ENCODE measurements around the gene UCHL3. TPM values are rescaled to one million over a fixed set of nuclear protein-coding genes. Genes with fewer than 3 reads are reported as not detected.
A peak's percentile ranks its signal among the peaks of the same experiment; 100 is the strongest.

UCHL3 gene
- total and polyA plus RNA-seq, 8 donors = 20.5 to 27.1 (median 22.7) TPM

GRCh38 chr13:75558145-75558840, 8.7 kb downstream of the UCHL3 start:
- no peak for ATAC-seq
- Histone ChIP-seq H3K27me3 (no peaks in the 10 kb centered on the region), H3K36me3 (peaks cover 0 to 26% of the 10 kb centered on the region in 2 donors), H3K27ac (no peak overlapping the region), H3K4me1 (no peaks in the 10 kb centered on the region), H3K9me3 (no peaks in the 10 kb centered on the region), H3K4me3 (no peak overlapping the region)
- intact Hi-C loops (cut with DNase I) = no loop called here
- TF ChIP-seq CTCF (IDR thresholded peaks at IDR 0.05) = no peak
- no peak for DNase-seq

- H3K9me3 ChIP-seq = no peaks in the 10 kb centered on the region
- H3K36me3 ChIP-seq = peaks cover 0 to 81% of the 10 kb centered on the region in 2 donors
- no peaks in the 10 kb centered on the region for H3K4me1 ChIP-seq
- ATAC-seq (no peak), DNase-seq (peak in 2 of 4 donors; percentile 9 to 13)
- TF ChIP-seq CTCF (IDR thresholded peaks at IDR 0.05) = peak in 1 of 2 donors; percentile 16
- no peaks in the 10 kb centered on the region for H3K27me3 ChIP-seq
- intact Hi-C loops (cut with DNase I) = no loop called here
- no peak overlapping the region for H3K4me3 ChIP-seq
- no peak overlapping the region for H3K27ac ChIP-seq
Observed at GRCh38 chr13:75566658-75567057, 17.1 kb downstream of the UCHL3 start.

GRCh38 chr13:75569576-75569975, 20.0 kb downstream of the UCHL3 start:
- no peak for ATAC-seq
- TF ChIP-seq CTCF (IDR thresholded peaks at IDR 0.05) = no peak
- H3K36me3 ChIP-seq = peaks cover 0 to 78% of the 10 kb centered on the region in 2 donors

GRCh38 chr13:75579529-75579928, 29.9 kb downstream of the UCHL3 start:
- no peaks in the 10 kb centered on the region for H3K27me3 ChIP-seq
- intact Hi-C loops (cut with DNase I) = no loop called here
- peaks cover 0 to 3% of the 10 kb centered on the region in 2 donors for H3K9me3 ChIP-seq
- H3K27ac ChIP-seq = no peak overlapping the region
- no peaks in the 10 kb centered on the region for H3K4me1 ChIP-seq
- peaks cover 0 to 33% of the 10 kb centered on the region in 2 donors for H3K36me3 ChIP-seq
- H3K4me3 ChIP-seq = no peak overlapping the region
- DNase-seq (no peak), ATAC-seq (no peak)
- TF ChIP-seq CTCF (IDR thresholded peaks at IDR 0.05) = no peak

More at GRCh38 chr13:75569576-75569975, 20.0 kb downstream of the UCHL3 start:
- Histone ChIP-seq H3K4me3 (no peak overlapping the region), H3K9me3 (no peaks in the 10 kb centered on the region), H3K27me3 (no peaks in the 10 kb centered on the region), H3K4me1 (no peaks in the 10 kb centered on the region), H3K27ac (no peak overlapping the region)
- DNase-seq = no peak
- intact Hi-C loops (cut with DNase I) = no loop called here

GRCh38 chr13:75581874-75582640, 32.5 kb downstream of the UCHL3 start:
- peaks cover 0 to 5% of the 10 kb centered on the region in 2 donors for H3K9me3 ChIP-seq
- ATAC-seq (no peak), DNase-seq (no peak)
- intact Hi-C loops (cut with DNase I) = no loop called here
- H3K36me3 ChIP-seq = peaks cover 0 to 15% of the 10 kb centered on the region in 2 donors
- no peak overlapping the region for H3K27ac ChIP-seq
- no peak for TF ChIP-seq CTCF (IDR thresholded peaks at IDR 0.05)
- H3K4me3 ChIP-seq = no peak overlapping the region
- H3K4me1 ChIP-seq = no peaks in the 10 kb centered on the region
- no peaks in the 10 kb centered on the region for H3K27me3 ChIP-seq
